IPS-11a (cell line): ENCODE data around the gene ADAP2.
"Not testable (repeated sequence)": the region's sequence is repeated elsewhere in the genome, so short reads cannot be mapped to it uniquely, and the experiment has no call there.

Source experiments
- H3K4me3 ChIP-seq: one replicate; pipeline ENCODE4 v1.5.1; 2013; ENCODE audit warnings: low read depth, low read length, control low read depth

The ADAP2 gene

DNA sequence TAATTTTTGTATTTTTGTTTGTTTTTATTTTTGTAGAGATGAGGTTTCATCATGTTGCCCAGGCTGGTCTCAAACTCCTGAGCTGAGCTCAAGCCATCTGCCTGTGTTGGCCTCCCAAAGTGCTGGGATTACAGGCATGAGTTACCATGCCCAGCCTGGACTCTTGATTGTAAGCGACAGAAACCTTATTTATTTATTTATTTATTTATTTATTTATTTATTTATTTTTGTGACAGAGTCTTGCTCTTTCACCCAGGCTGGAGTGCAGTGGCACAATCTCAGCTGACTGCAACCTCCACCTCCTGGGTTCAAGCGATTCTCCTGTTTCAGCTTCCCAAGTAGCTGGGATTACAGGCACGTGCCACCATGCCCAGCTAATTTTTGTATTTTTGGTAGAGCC is 8.1 kb downstream of the ADAP2 start:
- H3K4me3 ChIP-seq: not testable (repeated sequence)

DNA sequence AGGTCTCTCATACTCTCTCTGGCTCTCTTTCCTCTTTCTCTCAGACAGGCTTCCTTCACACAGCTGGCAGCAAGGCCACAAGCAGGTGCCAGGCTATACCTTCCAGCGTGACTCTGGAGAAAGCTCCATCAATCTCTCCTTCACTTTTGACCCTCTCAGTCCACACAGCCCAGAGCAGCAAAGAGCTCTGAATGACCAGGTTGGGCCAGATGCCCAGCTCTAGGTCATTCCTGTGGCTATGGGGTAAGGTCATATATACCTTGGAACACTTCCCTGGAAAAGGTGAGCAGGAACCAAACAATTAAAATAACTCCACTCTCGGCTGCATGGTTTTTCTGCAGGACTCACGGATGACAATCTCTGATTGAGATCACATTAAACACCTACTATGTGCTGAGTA is 8.8 kb downstream of the ADAP2 start:
- no peak overlapping the region for H3K4me3 ChIP-seq

DNA sequence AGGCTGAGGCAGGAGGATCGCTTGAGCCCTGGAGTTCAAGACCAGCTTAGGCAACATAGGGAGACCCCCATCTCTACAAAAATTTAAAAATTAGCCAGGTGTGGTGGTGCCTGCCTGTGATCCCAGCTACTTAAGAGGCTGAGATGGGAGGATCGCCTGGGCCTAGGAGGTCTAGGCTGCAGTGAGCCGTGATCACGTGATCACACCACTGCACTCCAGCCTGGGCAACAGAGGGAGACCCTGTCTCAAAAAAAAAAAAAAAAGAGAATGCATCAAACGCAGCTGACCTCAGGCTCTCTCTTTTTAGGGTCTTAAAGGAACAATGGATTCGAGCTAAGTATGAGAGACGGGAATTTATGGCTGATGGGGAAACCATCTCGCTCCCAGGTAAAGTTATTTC is 9.8 kb downstream of the ADAP2 start:
- H3K4me3 ChIP-seq: not testable (repeated sequence)

DNA sequence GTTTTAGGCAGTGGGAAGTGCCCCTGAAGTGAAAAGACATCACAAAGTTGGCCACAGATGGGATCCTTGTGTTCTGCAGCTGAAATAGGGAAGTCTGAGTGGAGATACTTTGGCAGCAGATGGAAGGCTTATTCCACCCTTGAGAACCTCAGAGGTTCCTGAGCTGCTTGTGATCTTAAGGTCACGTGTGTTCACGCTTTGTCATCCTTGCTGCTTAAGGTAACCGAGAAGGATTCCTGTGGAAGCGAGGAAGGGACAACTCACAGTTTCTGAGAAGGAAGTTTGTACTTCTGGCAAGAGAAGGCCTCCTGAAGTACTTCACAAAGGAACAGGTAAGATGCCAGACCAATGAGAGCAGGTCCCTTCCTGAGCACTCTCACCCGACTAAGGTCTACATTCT is 12.2 kb downstream of the ADAP2 start:
- no peak overlapping the region for H3K4me3 ChIP-seq

DNA sequence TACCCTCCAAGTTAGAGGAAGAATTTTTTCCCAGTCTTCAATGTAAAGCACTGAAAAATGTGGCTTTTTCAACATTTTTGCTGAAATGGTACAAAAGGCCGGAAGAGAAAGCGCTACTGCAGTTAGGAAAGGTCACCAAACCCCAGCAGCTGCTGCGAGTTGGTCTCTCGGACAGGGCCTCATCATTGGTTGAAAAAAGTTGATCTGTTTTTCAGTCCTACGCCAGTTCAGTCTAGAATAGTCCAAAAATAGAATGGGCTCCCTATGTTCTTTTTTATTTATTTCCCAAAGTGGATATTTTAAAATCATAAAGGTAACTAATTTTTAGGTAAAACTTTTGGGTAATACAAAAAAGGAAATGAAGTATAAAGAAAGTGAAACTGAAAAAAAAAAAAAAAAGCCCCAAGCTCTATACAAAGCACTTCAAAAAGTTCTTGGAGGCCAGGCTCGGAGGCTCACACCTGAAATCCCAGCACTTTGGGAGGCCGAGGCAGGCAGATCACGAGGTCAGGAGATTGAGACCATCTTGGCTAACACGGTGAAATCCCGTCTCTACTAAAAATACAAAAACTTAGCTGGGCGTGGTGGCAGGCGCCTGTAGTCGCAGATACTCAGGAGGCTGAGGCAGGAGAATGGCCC is 17.4 kb downstream of the ADAP2 start:
- no peak overlapping the region for H3K4me3 ChIP-seq

DNA sequence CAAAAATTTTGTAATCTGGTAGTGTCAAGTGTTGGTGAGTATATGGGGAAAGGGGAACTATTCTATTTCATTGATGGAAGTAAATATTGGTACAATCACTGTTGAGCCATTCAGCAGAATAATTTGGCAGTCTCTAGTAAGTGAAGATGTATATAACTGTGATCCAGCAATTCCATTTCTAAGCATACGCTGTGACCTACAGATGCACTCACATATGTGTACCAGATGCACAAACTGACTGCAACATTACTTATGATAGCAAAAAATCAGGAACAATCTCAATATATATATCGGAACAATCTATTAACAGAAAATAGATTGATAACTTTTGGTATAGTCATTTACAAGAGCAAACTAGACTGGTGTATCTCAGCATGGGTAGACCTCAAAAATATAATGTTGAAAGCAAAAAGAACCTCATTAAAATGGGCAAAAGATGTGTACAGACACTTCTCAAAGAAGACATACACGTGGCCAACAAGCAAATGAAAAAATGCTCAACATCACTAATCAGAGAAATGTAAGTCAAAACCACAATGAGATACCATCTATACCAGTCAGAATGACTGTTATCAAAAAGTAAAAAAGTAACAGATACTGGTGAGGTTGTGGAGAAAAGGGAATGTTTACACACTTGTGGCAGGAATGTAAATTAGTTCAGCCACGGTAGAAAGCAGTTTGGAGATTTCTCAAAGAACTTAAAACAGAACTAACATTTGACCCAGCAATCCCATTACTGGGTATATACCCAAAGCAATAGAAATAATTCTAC is 20.7 kb downstream of the ADAP2 start:
- no peak overlapping the region for H3K4me3 ChIP-seq

DNA sequence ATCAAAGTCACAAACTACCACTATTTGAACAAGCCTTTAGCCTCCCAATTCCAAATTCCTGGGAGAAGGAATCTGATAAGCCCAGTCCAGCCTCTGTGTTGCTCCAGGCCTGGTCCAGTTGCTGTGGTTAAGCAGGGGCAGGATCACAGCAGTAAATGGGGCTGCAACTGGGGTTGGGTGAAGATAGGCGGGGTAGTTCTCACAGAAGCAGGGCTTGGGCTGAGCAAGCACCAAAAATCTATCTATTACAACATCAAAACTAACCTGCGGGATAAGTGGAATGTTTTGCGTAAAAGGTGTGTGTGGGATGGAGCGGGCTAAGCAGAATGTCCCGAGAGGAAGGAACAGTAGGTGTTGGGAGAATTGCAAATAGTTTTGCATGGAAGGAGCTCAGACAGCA is 26.1 kb downstream of the ADAP2 start:
- no peak overlapping the region for H3K4me3 ChIP-seq

DNA sequence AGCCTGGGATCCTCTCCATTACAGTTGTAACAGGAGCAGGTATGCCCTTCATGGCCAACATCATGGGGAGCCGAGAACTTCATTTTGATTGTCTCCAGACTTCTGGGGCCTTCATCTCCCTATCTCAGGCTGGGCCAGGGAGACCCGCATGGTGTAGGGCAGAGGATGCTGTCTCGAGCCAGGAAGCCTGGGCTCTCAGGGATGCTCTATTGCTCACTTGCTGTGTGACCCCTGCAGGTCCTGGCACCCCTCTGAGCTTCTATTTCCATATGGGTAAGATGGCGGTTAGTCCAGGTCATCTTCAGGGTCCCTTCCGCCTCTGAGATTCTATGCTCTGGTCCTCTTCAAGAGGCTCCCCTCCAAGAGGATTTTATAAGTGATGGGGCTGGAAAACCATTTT is 28.4 kb downstream of the ADAP2 start:
- no peak overlapping the region for H3K4me3 ChIP-seq

DNA sequence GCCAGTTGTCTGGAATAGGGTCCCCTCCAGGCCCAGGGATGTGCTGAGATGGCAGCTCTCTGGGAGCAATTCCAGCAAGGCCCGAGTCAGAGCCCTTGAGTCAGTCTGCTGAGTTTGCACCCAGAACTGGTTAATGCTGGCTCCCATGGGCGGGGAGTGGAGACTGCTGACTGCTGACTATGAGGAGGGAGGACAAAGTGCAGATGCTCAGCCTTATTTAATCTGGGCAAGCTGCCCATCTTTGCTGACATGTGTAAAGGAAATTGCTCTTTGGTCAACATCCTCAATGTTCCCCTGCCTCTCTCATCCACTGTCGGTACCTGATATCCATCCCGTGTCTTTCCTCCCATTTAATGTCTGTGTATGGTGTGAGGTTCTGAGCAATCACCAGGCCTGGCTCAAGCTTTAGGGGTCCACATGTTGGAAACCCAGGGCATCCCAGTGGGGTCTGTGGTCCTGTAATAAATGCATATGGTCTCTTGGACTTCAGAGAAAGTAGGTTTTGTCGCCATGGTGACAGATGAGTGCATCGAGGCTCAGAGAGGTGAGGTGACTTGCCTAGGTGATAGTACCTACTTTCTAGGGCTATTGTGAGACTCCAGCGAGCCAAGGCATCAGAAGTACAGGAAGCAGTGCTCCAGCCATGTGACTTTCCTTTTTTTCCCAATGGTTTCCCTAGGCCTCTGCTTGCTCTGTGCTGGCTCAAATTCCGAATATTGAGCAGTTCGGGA is 29.1 kb downstream of the ADAP2 start:
- H3K4me3 ChIP-seq: no peak overlapping the region

DNA sequence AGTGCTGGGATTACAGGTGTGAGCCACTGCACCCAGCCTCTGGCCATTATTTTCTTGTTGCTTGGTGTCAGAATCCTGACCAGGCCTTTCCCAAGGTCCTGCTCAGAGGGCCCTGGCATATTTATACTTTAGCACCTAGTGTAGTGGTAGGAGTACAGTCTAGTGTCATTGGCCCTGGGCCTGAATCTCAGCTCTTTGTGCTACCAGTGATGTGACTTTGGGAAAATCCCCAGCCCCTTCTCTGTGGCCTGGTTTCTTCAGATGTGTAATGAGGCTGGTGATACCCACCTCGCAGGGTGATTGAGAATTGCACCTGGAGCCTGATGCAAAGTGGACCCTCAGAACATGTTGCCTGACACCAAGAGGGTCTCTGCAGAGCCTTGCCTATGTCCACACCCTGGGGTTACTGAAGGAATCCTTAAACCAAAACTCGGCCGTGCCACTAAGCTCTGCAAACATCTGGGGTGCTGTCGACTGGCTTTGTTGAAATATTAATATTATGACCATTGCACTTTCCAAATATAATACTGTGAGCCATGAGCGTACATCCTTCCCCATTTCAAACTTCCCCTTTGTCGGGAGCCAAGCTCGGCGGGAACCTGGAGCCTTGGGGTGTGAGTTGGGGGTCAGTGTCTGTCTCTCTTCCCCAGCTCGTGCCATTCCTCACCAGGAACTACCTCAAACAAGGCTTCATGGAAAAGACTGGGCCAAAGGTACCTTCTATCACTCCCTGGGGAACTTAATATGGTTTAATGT is 31.1 kb downstream of the ADAP2 start:
- no peak overlapping the region for H3K4me3 ChIP-seq

DNA sequence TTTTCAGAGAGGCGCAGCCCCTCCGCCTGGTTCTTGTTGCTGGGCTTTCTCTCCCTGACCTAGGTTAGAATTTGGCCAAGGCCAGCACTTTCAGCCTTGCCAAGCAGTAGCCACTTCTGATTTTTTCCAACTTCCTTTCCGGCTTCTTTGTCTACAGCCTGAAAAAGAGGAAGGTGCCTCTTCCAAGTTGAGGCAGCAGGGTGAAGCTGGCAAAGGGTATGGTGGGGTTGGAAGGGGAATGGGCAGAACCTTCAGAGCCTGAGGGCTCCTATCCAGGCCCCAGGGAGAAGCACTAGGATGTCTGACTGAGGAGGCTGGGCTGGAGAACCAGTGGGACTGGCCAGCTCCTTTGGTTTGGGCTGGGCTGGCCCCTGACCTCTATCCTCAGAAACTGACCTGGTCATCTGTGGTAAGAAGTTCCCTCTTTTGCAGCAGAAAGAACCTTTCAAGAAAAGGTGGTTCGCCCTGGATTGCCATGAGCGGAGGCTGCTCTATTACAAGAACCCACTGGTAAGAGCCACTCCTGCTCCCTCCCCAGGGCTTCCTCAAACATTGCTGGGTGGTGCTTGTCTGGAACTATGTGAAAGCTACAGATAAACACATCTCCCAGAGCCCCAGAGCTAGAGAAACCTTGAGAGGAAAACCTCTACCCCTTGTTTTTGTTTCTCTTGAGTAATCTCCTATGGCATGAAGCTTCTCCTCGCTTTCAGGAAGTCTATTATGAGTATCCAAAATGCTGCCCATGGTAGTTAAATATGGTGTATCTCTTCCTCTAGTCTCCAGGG is 32.5 kb downstream of the ADAP2 start:
- H3K4me3 ChIP-seq: no peak overlapping the region

DNA sequence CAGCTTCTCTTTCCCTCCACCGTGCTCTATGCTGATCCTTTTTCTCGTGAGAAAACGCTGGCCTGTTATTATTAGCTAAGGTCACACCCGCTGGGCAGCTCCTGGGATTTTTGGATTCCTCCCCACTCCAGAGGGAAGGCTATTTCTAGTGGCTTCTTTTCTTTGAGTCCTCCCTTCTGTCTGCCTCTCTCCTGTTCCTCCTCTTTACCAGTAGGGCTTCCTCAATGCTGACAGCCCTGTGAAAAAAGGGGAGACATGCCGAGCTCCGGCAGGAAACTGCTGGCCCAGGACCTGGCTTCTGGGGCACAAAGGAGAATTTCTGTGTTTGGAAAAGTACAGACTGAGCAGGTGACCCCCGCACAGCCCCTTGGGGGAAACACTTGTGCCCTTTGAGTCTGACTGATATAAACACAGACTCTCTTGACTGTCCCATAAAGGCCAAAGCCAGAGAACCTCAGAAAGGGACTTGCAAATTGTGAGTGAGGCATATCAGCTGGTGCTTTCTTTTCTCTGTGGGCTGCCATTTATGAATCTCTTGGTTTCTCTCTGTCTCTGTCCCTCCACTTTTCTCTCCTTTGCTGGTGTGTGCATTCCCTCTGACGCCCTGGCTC is 35.1 kb downstream of the ADAP2 start:
- H3K4me3 ChIP-seq: no peak overlapping the region

DNA sequence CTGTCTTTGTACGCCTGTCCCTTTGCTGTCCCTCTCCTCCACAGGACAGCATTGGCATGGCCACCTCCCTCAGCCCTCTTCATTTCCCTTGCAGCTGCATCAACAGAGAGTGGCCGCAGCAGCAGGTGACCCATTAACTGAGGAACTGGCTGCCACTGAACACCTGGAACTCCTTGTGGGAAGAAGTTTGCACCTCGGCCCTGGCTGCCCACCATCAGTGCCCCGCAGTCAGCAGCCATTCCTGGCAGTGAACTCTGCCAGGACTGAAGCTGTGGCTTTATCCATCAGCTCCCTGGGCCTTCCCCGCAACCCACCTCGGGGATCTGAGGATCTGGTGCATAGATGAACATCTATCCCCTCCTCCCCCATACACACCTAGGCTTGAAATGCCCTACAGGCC is 36.0 kb downstream of the ADAP2 start:
- no peak overlapping the region for H3K4me3 ChIP-seq

DNA sequence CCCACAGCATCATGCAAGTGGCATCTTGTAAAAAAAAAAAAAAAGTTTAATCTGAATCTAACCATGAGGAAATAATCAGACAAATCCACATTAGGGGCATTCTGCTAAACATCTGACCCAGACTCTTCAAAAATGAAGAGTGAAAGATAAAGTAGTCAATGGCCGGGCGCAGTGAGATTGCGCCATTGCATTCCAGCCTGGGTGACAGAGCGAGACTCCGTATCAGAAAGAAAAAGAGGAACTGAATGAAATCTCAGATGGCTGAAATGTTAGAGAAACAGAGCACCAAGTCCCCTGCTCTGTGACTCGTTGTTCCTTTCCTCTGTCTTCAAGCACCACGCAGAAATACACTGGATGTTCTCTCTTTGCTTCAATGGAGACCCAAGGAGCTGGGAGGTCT is 36.4 kb downstream of the ADAP2 start:
- no peak overlapping the region for H3K4me3 ChIP-seq

DNA sequence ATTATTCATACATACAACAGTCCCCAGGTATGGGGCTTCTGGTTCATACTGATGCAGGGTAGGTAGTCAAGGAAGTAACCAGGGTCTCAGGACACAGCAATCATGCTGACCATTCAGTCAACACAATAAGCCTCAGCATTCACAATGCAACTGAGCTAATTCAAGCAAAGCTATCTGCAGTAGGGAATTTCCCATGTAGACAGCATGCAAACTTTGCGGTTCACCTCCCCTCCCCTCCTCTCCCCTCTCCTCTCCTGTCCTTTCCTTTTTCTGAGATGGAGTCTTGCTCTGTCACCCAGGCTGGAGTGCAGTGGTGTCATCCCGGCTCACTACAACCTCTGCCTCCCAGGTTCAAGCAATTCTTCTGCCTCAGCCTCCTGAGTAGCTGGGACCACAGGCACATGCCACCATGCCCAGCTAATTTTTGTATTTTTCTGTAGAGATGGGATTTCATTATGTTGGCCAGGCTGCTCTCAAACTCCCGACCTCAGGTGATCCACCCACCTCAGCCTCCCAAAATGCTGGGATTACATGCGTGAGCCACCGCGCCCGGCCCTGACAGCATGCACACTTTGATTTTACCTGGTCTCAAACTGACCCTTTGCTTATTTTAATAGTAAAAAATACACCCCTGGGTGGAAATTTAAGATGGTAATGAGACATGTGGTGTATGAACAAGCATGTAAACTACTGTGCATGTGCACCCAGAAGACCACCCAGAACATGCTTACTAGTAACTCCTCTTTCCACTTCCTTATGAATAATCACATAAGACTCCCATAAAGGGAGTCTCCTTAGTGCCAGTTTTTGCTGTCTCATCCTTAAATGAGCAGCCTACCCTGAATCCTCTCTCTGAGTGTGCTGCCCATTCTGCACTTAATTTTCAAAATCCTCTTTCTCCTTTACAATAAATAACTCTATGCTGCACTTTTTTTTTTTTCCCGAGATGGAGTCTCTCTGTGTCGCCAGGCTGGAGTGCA is 39.8 kb downstream of the ADAP2 start:
- H3K4me3 ChIP-seq: no peak overlapping the region

DNA sequence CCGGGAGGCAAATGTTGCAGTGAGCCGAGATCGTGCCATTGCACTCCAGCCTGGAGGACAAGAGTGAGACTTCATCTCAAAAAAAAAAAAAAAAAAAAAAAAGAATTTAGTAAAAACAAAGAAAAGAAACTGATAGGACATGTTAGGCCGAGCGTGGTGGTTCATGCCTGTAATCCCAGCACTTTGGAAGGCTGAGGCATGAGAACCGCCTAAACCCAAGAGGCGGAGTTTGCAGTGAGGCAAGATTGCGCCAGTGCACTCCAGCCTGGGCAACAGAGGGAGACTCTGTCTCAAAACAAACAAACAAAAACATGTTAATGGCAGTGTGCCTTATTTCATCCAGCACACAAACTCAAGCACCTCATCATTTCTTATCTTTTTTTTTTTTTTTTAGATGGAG is 42.6 kb downstream of the ADAP2 start:
- H3K4me3 ChIP-seq: not testable (repeated sequence)

DNA sequence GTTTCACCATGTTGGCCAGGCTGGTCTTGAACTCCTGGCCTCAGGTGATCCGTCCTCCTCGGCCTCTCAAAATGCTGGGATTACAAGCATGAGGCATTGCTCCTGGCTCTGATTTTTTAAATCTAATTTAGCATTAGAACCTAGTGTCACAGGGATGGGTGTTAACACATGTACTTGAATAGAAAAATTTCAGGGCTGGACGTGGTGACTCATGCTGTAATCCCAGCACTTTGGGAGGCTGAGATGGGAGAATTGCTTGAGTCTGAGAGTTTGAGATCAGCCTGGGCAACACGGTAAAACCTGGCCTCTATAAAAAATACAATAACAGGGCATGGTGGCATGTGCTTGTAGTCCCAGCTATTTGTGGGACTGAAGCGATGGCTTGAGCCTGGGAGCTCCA is 43.1 kb downstream of the ADAP2 start:
- no peak overlapping the region for H3K4me3 ChIP-seq

DNA sequence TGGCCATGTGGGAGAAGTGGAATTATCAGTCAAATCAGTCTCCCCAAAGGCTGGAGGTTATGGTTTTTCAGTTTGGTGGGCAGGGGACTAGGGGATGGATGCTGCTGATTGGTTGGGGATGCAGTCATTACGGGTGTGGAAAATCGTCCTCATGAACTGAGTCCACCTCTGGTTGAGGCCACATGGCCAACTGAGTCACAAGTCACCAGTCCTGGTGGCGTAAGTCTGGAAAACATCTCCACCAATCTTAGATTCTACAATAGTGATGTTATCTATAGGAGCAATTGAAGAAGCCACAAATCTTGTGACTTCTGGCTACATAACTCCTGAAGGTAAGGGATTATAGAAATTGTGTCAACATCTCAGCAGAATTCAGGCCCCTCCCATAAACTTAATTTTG is 43.9 kb downstream of the ADAP2 start:
- no peak overlapping the region for H3K4me3 ChIP-seq

DNA sequence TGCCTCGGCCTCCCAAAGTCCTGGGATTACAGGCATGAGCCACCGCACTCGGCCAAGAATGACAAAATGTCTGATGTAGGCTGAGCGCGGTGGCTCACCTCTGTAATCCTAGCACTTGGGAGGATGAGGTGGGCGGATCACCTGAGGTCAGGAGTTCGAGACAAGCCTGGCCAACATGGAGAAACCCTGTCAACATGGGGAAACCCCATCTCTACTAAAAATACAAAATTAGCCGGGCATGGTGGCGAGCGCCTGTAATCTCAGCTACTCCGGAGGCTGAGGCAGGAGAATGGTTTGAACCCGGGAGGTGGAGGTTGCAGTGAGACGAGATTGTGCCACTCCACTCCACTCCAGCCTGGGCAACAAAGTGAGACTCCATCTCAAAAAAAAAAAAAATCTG is 46.2 kb downstream of the ADAP2 start:
- not testable (repeated sequence) for H3K4me3 ChIP-seq
